ENCODE data around the gene ATP11A. TPM values are rescaled to one million over a fixed set of nuclear protein-coding genes. Genes with fewer than 3 reads are reported as not detected.

ATP11A gene
- total RNA-seq, 1 experiment from 2014 or later: 8.7 TPM

DNA sequence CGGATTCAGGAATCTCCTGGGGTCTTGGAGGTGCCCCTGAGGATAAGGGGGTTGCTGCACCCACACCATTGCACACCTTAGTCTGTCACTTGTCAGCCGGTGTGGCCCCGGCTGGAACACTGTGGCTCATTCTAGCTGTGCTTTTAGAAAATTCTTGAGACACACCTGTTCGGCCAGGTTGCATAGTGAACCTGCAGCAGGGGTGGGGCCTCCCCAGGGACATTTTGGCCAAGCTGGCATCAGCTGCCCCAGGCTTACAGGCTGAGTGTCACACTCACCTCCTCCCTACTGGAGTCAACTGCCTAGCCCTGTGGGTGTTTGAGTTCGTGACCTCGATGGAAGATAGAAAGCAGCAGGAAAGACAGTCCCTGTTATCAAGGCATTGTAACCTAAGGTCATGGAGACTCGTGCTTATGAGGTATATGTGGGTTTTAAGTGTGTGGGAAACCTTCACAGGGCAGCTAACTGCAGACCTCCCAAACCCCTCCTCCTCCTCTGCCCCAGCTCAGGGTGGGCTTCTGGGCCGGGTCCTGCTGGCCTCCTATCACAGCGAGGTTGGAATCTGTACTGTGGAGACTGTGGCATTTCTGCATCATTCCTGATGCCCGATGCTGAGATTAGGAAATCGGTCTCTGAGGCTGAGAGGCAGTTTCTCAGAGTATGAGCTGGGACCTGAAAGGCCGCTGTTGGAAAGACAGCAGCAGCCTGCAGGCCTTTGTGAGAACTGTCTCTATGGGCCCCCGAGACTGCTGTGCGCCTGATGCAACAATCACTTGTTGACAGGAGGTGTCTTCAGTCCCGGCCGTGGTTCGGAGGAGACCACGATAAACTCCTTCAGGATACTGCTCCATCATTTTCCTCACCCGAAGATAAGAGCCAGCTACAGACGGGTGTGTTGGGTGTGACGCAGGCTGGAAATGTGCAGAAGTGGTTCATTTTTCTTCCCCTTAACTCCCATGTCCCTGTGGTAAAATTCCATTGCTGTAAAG is 72.2 kb downstream of the ATP11A start:
- H3F3A ChIP-seq (ENCODE audit: low read length, unreplicated experiment): no peaks in the 10 kb centered on the region
- TF ChIP-seq EZH2 (IDR thresholded peaks at IDR 0.05; ENCODE audit: low read length, unreplicated experiment) (no peak), EZH2phosphoT487 (IDR thresholded peaks at IDR 0.05; ENCODE audit: borderline replicate concordance, low read length) (no peak)
- TF ChIP-seq, protein P1, sequence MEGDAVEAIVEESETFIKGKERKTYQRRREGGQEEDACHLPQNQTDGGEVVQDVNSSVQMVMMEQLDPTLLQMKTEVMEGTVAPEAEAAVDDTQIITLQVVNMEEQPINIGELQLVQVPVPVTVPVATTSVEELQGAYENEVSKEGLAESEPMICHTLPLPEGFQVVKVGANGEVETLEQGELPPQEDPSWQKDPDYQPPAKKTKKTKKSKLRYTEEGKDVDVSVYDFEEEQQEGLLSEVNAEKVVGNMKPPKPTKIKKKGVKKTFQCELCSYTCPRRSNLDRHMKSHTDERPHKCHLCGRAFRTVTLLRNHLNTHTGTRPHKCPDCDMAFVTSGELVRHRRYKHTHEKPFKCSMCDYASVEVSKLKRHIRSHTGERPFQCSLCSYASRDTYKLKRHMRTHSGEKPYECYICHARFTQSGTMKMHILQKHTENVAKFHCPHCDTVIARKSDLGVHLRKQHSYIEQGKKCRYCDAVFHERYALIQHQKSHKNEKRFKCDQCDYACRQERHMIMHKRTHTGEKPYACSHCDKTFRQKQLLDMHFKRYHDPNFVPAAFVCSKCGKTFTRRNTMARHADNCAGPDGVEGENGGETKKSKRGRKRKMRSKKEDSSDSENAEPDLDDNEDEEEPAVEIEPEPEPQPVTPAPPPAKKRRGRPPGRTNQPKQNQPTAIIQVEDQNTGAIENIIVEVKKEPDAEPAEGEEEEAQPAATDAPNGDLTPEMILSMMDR (conservative IDR thresholded peaks at IDR 0.05; ENCODE audit: low read depth, low read length): no peak
- H3K79me2 ChIP-seq (ENCODE audit: low read length): no peaks in the 10 kb centered on the region
- no peaks in the 10 kb centered on the region for H3K9me3 ChIP-seq (ENCODE audit: low read length)
- H3K9ac ChIP-seq (ENCODE audit: low read length): no peak overlapping the region
- no peak for ATAC-seq
- H3K4me3 ChIP-seq (ENCODE audit: low read length): no peak overlapping the region
- CTCF ChIA-PET: no interaction called here
- no peaks in the 10 kb centered on the region for H3K36me3 ChIP-seq (ENCODE audit: low read depth, low read length)
- intact Hi-C loops (cut with micrococcal nuclease): loop anchor here (2.0 kb wide), 1 partner anchor 71 kb away; the partner anchor contains the start of gene ATP11A
- H3K4me2 ChIP-seq (ENCODE audit: low read length): no peak overlapping the region
- no peaks in the 10 kb centered on the region for H4K20me1 ChIP-seq (ENCODE audit: low read length)
- H3K27me3 ChIP-seq (ENCODE audit: low read length): no peaks in the 10 kb centered on the region
- no peaks in the 10 kb centered on the region for H3K9me2 ChIP-seq (replicated peaks; ENCODE audit: low read length)
- H2AFZ ChIP-seq (ENCODE audit: low read length): no peak overlapping the region
- H3K27ac ChIP-seq (ENCODE audit: low read length): no peak overlapping the region
- no peak for DNase-seq
- POLR2A ChIA-PET (ENCODE audit: unreplicated experiment): no interaction called here
- no TSS peak for BruUV-seq (replicated peaks)
- H3K4me1 ChIP-seq (ENCODE audit: insufficient read depth, low read length): peaks cover 12% of the 10 kb centered on the region

DNA sequence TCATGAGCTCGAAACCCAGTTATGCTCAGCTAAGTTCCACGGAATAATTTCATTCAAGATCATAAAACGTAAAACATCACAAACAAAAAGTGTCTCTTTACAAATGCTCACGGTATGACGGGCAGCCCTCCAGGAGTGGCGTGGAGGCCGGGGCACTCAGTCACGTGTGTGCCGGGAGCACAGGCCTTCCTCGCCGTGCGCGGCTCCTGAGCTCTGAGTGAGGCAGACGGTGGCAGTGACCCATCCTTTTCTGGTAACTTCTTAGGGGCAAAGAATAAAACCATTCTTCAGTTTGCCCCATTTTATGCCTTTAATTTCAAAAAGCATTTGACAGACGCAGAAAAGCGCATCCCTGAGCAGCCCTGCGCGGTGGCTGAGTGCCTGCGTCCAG is 72.8 kb downstream of the ATP11A start:
- no peaks in the 10 kb centered on the region for H3K27me3 ChIP-seq (ENCODE audit: low read length)
- BruUV-seq (replicated peaks): no TSS peak
- POLR2A ChIA-PET (ENCODE audit: unreplicated experiment): no interaction called here
- no peaks in the 10 kb centered on the region for H3K9me2 ChIP-seq (replicated peaks; ENCODE audit: low read length)
- TF ChIP-seq, protein P1 (conservative IDR thresholded peaks at IDR 0.05; ENCODE audit: low read depth, low read length): no peak
- TF ChIP-seq EZH2 (IDR thresholded peaks at IDR 0.05; ENCODE audit: low read length, unreplicated experiment): no peak
- no peak for TF ChIP-seq EZH2phosphoT487 (IDR thresholded peaks at IDR 0.05; ENCODE audit: borderline replicate concordance, low read length)
- no peak overlapping the region for H3K4me2 ChIP-seq (ENCODE audit: low read length)
- no peaks in the 10 kb centered on the region for H4K20me1 ChIP-seq (ENCODE audit: low read length)
- no peaks in the 10 kb centered on the region for H3K36me3 ChIP-seq (ENCODE audit: low read depth, low read length)
- H3K9ac ChIP-seq (ENCODE audit: low read length): no peak overlapping the region
- DNase-seq (no peak), ATAC-seq (no peak)
- intact Hi-C loops (cut with micrococcal nuclease): no loop called here
- H2AFZ ChIP-seq (ENCODE audit: low read length): no peak overlapping the region
- no peaks in the 10 kb centered on the region for H3K79me2 ChIP-seq (ENCODE audit: low read length)
- H3K9me3 ChIP-seq (ENCODE audit: low read length): no peaks in the 10 kb centered on the region
- H3K4me3 ChIP-seq (ENCODE audit: low read length): no peak overlapping the region
- H3F3A ChIP-seq (ENCODE audit: low read length, unreplicated experiment): no peaks in the 10 kb centered on the region
- CTCF ChIA-PET: no interaction called here
- H3K27ac ChIP-seq (ENCODE audit: low read length): no peak overlapping the region
- H3K4me1 ChIP-seq (ENCODE audit: insufficient read depth, low read length): peaks cover 12% of the 10 kb centered on the region

DNA sequence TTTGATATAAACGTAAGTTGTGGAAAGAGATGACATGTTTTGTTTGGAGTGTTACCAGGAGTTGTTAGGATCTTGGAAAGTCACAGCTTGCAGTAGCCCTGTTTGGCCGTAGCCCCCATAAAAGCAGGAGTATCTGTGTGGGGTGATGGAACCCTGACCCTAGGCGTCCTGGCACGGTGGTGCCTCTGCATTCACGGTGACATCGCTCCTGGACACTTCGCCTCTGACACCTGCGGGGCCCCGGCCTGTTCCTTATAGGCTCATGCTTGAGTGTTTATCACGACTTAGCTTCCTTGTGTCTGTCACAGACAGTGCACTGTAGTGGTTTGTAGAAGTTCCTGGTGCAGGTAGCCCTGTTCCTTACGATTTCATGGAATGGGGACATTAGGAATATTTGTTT is 74.2 kb downstream of the ATP11A start:
- intact Hi-C loops (cut with micrococcal nuclease): no loop called here
- BruUV-seq (replicated peaks): no TSS peak
- POLR2A ChIA-PET (ENCODE audit: unreplicated experiment): no interaction called here

More for the DNA sequence above, 74.2 kb downstream of the ATP11A start:
- CTCF ChIA-PET: no interaction called here
- Histone ChIP-seq H3K36me3 (ENCODE audit: low read depth, low read length) (no peaks in the 10 kb centered on the region), H3K27ac (ENCODE audit: low read length) (no peak overlapping the region), H4K20me1 (ENCODE audit: low read length) (no peaks in the 10 kb centered on the region), H3K9me3 (ENCODE audit: low read length) (no peaks in the 10 kb centered on the region), H3F3A (ENCODE audit: low read length, unreplicated experiment) (no peaks in the 10 kb centered on the region), H3K27me3 (ENCODE audit: low read length) (no peaks in the 10 kb centered on the region), H3K4me3 (ENCODE audit: low read length) (no peak overlapping the region), H3K9me2 (replicated peaks; ENCODE audit: low read length) (no peaks in the 10 kb centered on the region), H3K4me1 (ENCODE audit: insufficient read depth, low read length) (peaks cover 12% of the 10 kb centered on the region), H2AFZ (ENCODE audit: low read length) (no peak overlapping the region), H3K9ac (ENCODE audit: low read length) (no peak overlapping the region), H3K4me2 (ENCODE audit: low read length) (no peak overlapping the region), H3K79me2 (ENCODE audit: low read length) (no peaks in the 10 kb centered on the region)
- DNase-seq: no peak
- ATAC-seq: no peak
- TF ChIP-seq EZH2 (IDR thresholded peaks at IDR 0.05; ENCODE audit: low read length, unreplicated experiment): no peak
- no peak for TF ChIP-seq EZH2phosphoT487 (IDR thresholded peaks at IDR 0.05; ENCODE audit: borderline replicate concordance, low read length)
- TF ChIP-seq, protein P1 (conservative IDR thresholded peaks at IDR 0.05; ENCODE audit: low read depth, low read length): no peak
